Vagina (tissue), 2 donors: Measurements from ENCODE around the gene THRA. TPM values are rescaled to one million over a fixed set of nuclear protein-coding genes. Genes with fewer than 3 reads are reported as not detected.

Experiments
- DNase-seq, 2 donors: peaks; one replicate each; pipeline ENCODE4 v3.0.0-alpha.2; 2017; ENCODE audit errors: extremely low spot score in 2 of 2
- H3K27ac ChIP-seq: fragments of 200-600 bp; sonication (generic); one replicate; pipeline ENCODE4 v1.5.1; 2019
- H3K27me3 ChIP-seq: fragments of 200-600 bp; sonication (generic); one replicate; pipeline ENCODE4 v1.5.1; 2019
- H3K36me3 ChIP-seq, 2 donors: fragments of 200-600 bp; sonication (generic); one replicate each; pipeline ENCODE4 v1.5.1; 2017 to 2019
- H3K4me1 ChIP-seq: fragments of 200-600 bp; sonication (generic); one replicate; pipeline ENCODE4 v1.5.1; 2019
- H3K4me3 ChIP-seq, 2 donors: fragments of 200-600 bp; sonication (generic); 1 replicate in 1 of 2; 2 replicates in 1 of 2; pipeline ENCODE4 v1.5.1; 2016 to 2019
- H3K9me3 ChIP-seq: fragments of 200-600 bp; sonication (generic); one replicate; pipeline ENCODE4 v1.5.1; 2019
- CTCF ChIP-seq, 3 experiments: fragments of 450-650 bp in 2 of 3; fragments of 200-600 bp in 1 of 3; sonication (generic) in 1 of 3; IDR thresholded peaks; one replicate each; pipeline ENCODE4 v1.5.1; 2017 to 2019; ENCODE audit warnings: antibody characterized with exemption in 3 of 3, mild to moderate bottlenecking in 2 of 3, moderate library complexity in 2 of 3
- POLR2A ChIP-seq, 2 donors: fragments of 450-650 bp; IDR thresholded peaks; one replicate each; pipeline ENCODE4 v1.6.1; 2017; ENCODE audit warnings: antibody characterized with exemption in 2 of 2, mild to moderate bottlenecking in 2 of 2, moderate library complexity in 2 of 2
- POLR2AphosphoS5 ChIP-seq, 2 donors: sonication (generic); formaldehyde crosslinking; IDR thresholded peaks; one replicate each; pipeline ENCODE4 v1.9.0; 2017; ENCODE audit warnings: antibody characterized with exemption in 2 of 2, mild to moderate bottlenecking in 2 of 2, low read depth in 1 of 2; ENCODE audit not compliant: insufficient read depth in 1 of 2
- intact Hi-C: fragments of 100-400 bp; cut with DNase I; formaldehyde crosslinking; loops from one replicate; pipeline ENCODE4 v1.15.1; 2023
- total RNA-seq: library from RNA; depleted of rRNA; stranded (reverse); fragments of >200 nt; gene quantifications from one replicate; pipeline ENCODE4 v1.2.3, GENCODE V29; 2016

Gene THRA
- total RNA-seq, 1 donor from 2014 or later = 40.3 TPM

GRCh38 chr17:40103071-40103661 lies 40.4 kb downstream of the THRA start:
- H3K27ac ChIP-seq = peak overlapping the region; percentile 98
- H3K9me3 ChIP-seq = no peaks in the 10 kb centered on the region
- no peak for DNase-seq
- no peak for TF ChIP-seq CTCF (IDR thresholded peaks at IDR 0.05)
- TF ChIP-seq POLR2AphosphoS5 (IDR thresholded peaks at IDR 0.05; ENCODE audit: insufficient read depth in 1 of 2, low read depth in 1 of 2) = no peak
- intact Hi-C loops = no loop called here
- H3K4me3 ChIP-seq = no peak overlapping the region
- H3K27me3 ChIP-seq = no peaks in the 10 kb centered on the region
- no peaks in the 10 kb centered on the region for H3K36me3 ChIP-seq
- H3K4me1 ChIP-seq = peaks cover 79% of the 10 kb centered on the region

- H3K4me1 ChIP-seq = peaks cover 77% of the 10 kb centered on the region
- H3K4me3 ChIP-seq = no peak overlapping the region
- H3K27me3 ChIP-seq = no peaks in the 10 kb centered on the region
- peak overlapping the region; percentile 98 for H3K27ac ChIP-seq
- TF ChIP-seq CTCF (IDR thresholded peaks at IDR 0.05) = no peak
- H3K36me3 ChIP-seq = no peaks in the 10 kb centered on the region
- intact Hi-C loops = no loop called here
- DNase-seq = no peak
- no peaks in the 10 kb centered on the region for H3K9me3 ChIP-seq
These were observed 40.9 kb downstream of the THRA start for GRCh38 chr17:40103688-40104087.

- TF ChIP-seq POLR2AphosphoS5 (IDR thresholded peaks at IDR 0.05; ENCODE audit: insufficient read depth in 1 of 2, low read depth in 1 of 2) (no peak), CTCF (IDR thresholded peaks at IDR 0.05) (no peak), POLR2A (IDR thresholded peaks at IDR 0.05) (no peak)
- intact Hi-C loops = no loop called here
- no peaks in the 10 kb centered on the region for H3K9me3 ChIP-seq
- peak overlapping the region; percentile 98 for H3K27ac ChIP-seq
- DNase-seq = no peak
- H3K4me1 ChIP-seq = peaks cover 88% of the 10 kb centered on the region
- no peaks in the 10 kb centered on the region for H3K36me3 ChIP-seq
- no peaks in the 10 kb centered on the region for H3K27me3 ChIP-seq
- no peak overlapping the region for H3K4me3 ChIP-seq
These were observed 42.1 kb downstream of the THRA start for GRCh38 chr17:40104594-40105486.

GRCh38 chr17:40105861-40106759 lies 43.3 kb downstream of the THRA start:
- no peaks in the 10 kb centered on the region for H3K27me3 ChIP-seq

DNA sequence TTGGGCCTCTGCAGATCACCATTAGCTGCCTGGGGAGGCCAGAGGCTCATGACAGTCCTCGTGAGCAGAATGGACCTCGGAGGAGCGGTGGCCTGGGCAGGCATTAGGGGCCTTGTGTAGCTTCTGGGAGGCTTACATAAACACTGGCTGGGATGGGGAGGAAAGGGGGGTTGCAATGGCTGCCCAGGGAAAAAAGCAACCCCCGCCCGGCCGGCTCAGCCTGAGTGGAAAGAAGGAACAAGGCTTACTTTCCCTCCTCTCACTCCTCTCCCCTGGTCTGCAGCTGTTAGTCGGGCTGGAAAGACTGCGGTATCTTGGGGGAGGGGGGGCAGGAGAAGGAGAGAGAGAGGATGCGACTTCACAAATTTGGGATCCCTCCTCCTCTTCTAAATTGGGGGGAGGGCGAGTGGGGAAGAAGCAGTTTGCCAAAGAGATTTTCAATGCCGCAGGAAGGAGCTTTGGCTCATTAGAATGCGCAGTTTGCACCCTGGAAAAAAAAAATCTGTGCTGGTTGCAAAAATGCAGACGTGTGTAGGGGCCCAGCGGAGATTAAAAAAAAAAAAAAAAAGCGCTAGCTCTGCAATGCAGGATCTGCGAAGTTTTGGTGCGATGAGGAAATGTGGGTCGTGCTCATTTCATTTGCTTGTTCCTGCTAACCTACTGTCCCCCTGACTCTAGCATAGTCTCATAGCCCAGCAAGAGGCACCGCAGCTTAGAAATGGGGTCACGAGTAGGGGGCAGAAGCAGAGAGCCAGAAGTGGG lies 44.2 kb downstream of the THRA start:
- Histone ChIP-seq H3K9me3 (no peaks in the 10 kb centered on the region), H3K4me3 (peak overlapping the region in 1 of 2 donors; percentile 5), H3K27ac (peak overlapping the region; percentile 98), H3K4me1 (peaks cover 97% of the 10 kb centered on the region), H3K36me3 (no peaks in the 10 kb centered on the region), H3K27me3 (no peaks in the 10 kb centered on the region)
- no peak for DNase-seq
- intact Hi-C loops = no loop called here
- no peak for TF ChIP-seq POLR2A (IDR thresholded peaks at IDR 0.05)
- TF ChIP-seq POLR2AphosphoS5 (IDR thresholded peaks at IDR 0.05; ENCODE audit: insufficient read depth in 1 of 2, low read depth in 1 of 2) = peak in 1 of 2 donors; percentile 16

More at GRCh38 chr17:40105861-40106759, 43.3 kb downstream of the THRA start:
- H3K36me3 ChIP-seq = no peaks in the 10 kb centered on the region
- intact Hi-C loops = no loop called here
- no peak for DNase-seq
- H3K4me1 ChIP-seq = peaks cover 97% of the 10 kb centered on the region
- H3K4me3 ChIP-seq = peak overlapping the region in 1 of 2 donors; percentile 5
- no peaks in the 10 kb centered on the region for H3K9me3 ChIP-seq
- no peak for TF ChIP-seq POLR2A (IDR thresholded peaks at IDR 0.05)
- H3K27ac ChIP-seq = peak overlapping the region; percentile 98
